Measurements from ENCODE around the gene PERM1. TPM values are rescaled to one million over a fixed set of nuclear protein-coding genes. Genes with fewer than 3 reads are reported as not detected.

The PERM1 gene
- total and polyA plus RNA-seq, 2 of the 8 experiments (the other 6 are each of a cell fraction or from before 2014, with no cell fraction given), result not detected

DNA sequence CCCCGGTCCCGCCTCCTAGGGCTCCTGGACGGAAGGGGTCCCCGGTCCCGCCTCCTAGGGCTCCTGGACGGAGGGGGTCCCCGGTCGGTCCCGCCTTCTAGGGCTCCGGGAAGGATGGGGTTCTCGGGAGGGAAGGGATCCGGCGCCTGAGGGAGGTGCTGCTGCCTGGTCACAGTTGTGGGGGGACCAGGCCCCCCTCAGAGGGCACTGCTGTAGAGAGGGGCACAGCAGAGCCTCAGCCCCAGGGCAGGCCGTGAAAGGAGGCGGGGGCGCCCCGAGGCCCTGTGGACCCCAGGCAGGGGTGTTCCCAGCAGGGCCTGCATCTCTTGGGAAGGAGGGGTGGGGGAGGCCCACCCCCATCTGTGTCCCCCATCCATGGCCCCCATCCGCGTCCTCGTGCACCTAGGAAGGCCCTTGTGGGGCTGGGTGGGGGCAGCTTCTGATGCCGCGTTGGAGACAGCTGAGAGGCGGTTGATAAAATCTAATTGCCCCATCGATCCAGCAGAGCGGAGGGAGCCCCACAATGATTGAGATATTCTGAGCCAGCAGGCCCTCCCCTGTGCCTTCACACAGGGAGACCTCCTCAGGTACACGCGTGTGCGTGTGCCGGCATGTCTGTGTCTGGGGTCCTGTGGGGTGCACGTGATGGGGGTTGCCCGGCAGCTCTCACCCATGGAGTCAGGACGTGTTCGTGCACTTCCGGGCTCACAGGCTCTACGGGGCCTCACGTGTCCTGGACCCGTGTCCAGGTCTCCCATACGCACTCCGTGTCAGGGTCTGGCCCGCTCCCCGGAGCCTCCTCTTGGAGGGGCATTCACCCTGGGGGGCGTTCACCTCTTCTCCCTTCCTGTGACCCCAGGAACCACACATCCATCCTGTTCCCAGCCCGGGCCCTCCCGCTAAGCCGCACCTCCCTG, 45.3 kb downstream of the PERM1 start:
- Histone ChIP-seq H3K56ac (replicated peaks; ENCODE audit: insufficient read length, low read depth, low read length) (no peak overlapping the region), H3K4me3 (ENCODE audit: extremely low read depth in 1 of 4, insufficient read depth in 2 of 4, low read depth in 3 of 4, low read length in 4 of 4) (no peak overlapping the region), H4K5ac (ENCODE audit: insufficient read length, low read depth, low read length) (no peak overlapping the region), H3K4me1 (replicated peaks in 1 of 4; ENCODE audit: control insufficient read depth in 3 of 4, insufficient read depth in 4 of 4, low read length in 3 of 4) (peaks cover 2 to 36% (median 24%) of the 10 kb centered on the region in 4 experiments), H3K36me3 (ENCODE audit: control insufficient read depth in 2 of 4, insufficient read depth in 4 of 4, low read length in 3 of 4) (peaks cover 0 to 4% (median 0%) of the 10 kb centered on the region in 4 experiments; a peak in 1 of 8 replicates), H3K9ac (replicated peaks in 1 of 4; ENCODE audit: extremely low read depth in 1 of 4, low read depth in 3 of 4, low read length in 3 of 4) (no peak overlapping the region), H3K23ac (ENCODE audit: insufficient read length) (no peak overlapping the region), H3K4ac (replicated peaks; ENCODE audit: insufficient read length, low read depth, low read length) (no peak overlapping the region), H3K27ac (ENCODE audit: low read depth, low read length) (no peak overlapping the region), H2AK5ac (ENCODE audit: low read depth, low read length) (no peak overlapping the region), H4K91ac (replicated peaks; ENCODE audit: insufficient read length, low read length) (no peak overlapping the region), H2BK20ac (ENCODE audit: low read length) (no peak overlapping the region), H3K9me3 (ENCODE audit: insufficient read depth in 2 of 2, low read depth in 1 of 2, low read length in 1 of 2) (no peaks in the 10 kb centered on the region), H3K79me1 (ENCODE audit: low read depth, low read length) (no peaks in the 10 kb centered on the region), H3K27me3 (replicated peaks in 1 of 4; ENCODE audit: control insufficient read depth in 3 of 4, extremely low read depth in 1 of 4, insufficient read depth in 3 of 4, low read length in 3 of 4) (peaks cover 70 to 87% (median 84%) of the 10 kb centered on the region in 4 experiments), H3K14ac (ENCODE audit: insufficient read length) (no peak overlapping the region), H2AFZ (ENCODE audit: low read length) (no peak overlapping the region), H2BK12ac (ENCODE audit: low read depth, low read length) (no peak overlapping the region), H3K23me2 (ENCODE audit: low read depth, low read length) (peaks cover 3% of the 10 kb centered on the region; the same call in 1 of the 2 replicates), H3K4me2 (ENCODE audit: insufficient read depth in 1 of 2, low read depth in 2 of 2, low read length in 2 of 2) (peak overlapping the region in 1 of 2 experiments; percentile 10; a peak in 1 of 4 replicates), H2BK120ac (replicated peaks; ENCODE audit: low read depth, low read length) (no peak overlapping the region), H4K8ac (ENCODE audit: extremely low read depth, insufficient read depth, low read length) (0 out of 2 replicates have a peak overlapping the region, but pooled peaks have one; percentile 25), H3K79me2 (ENCODE audit: control insufficient read depth in 1 of 2, insufficient read depth in 2 of 2, low read length in 2 of 2) (no peaks in the 10 kb centered on the region), H2BK5ac (ENCODE audit: low read depth, low read length) (no peak overlapping the region), H2BK15ac (ENCODE audit: low read length) (no peak overlapping the region), H4K20me1 (replicated peaks in 1 of 2; ENCODE audit: control insufficient read depth in 1 of 2, insufficient read depth in 2 of 2, low read length in 2 of 2) (peaks cover 12 to 29% of the 10 kb centered on the region in 2 experiments), H3K18ac (ENCODE audit: extremely low read depth, low read length) (no peak overlapping the region)
- CTCF ChIA-PET (ENCODE audit: partially characterized antibody), result interaction anchor here (0.8 to 3.5 kb wide), 3 partner anchors 10 to 45 kb away, joined by 3 to 19 read pairs (median 14); partner anchors contain the start of gene PERM1
- WGBS, 2 experiments (ENCODE audit: extremely low coverage in 1 of 2, insufficient coverage in 1 of 2, insufficient read length in 1 of 2, insufficient replicate concordance in 2 of 2, low coverage in 1 of 2, low lambda C conversion rate in 2 of 2, missing lambda C conversion rate in 1 of 2), result 86% methylated on average over 26 of the region's 45 CpGs; no CpG with 5 or more reads in 1 of the 2 experiments
- FAIRE-seq, result no peak
- POLR2A ChIA-PET (ENCODE audit: partially characterized antibody), result no interaction called here
- no peak for DNase-seq (ENCODE audit: low read depth in 1 of 2, low spot score in 2 of 2)
- TF ChIP-seq CEBPB (IDR thresholded peaks at IDR 0.05; ENCODE audit: low read depth, low read length) (no peak), SIN3A (conservative IDR thresholded peaks at IDR 0.05 in 1 of 2, IDR thresholded peaks at IDR 0.05 in 1 of 2; ENCODE audit: low read depth in 1 of 2, low read length in 2 of 2) (no peak), SUZ12 (IDR thresholded peaks at IDR 0.05; ENCODE audit: low read length) (no peak; the same call in 1 of the 2 replicates), RAD21 (IDR thresholded peaks at IDR 0.05 in 1 of 2, conservative IDR thresholded peaks at IDR 0.05 in 1 of 2; ENCODE audit: low read depth in 2 of 2, low read length in 2 of 2) (no peak), GTF2F1 (IDR thresholded peaks at IDR 0.05; ENCODE audit: borderline replicate concordance, low read depth, low read length) (no peak), RNF2 (IDR thresholded peaks at IDR 0.05; ENCODE audit: borderline replicate concordance, low read depth, low read length, missing control alignments, poor library complexity, severe bottlenecking) (no peak), CHD2 (IDR thresholded peaks at IDR 0.05; ENCODE audit: low read length) (no peak)
- TF ChIP-seq, protein P1, sequence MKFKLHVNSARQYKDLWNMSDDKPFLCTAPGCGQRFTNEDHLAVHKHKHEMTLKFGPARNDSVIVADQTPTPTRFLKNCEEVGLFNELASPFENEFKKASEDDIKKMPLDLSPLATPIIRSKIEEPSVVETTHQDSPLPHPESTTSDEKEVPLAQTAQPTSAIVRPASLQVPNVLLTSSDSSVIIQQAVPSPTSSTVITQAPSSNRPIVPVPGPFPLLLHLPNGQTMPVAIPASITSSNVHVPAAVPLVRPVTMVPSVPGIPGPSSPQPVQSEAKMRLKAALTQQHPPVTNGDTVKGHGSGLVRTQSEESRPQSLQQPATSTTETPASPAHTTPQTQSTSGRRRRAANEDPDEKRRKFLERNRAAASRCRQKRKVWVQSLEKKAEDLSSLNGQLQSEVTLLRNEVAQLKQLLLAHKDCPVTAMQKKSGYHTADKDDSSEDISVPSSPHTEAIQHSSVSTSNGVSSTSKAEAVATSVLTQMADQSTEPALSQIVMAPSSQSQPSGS (IDR thresholded peaks at IDR 0.05; ENCODE audit: low read length), result no peak
